GM19239 (cell line): ENCODE results near the gene PTH2.
"Not testable (repeated sequence)": the region's sequence is repeated elsewhere in the genome, so short reads cannot be mapped to it uniquely, and the experiment has no call there.

ENCODE experiments used
- DNase-seq: peaks from one replicate; pipeline ENCODE4 v3.0.0; 2011; ENCODE audit warnings: low spot score; ENCODE audit not compliant: insufficient read length
- FAIRE-seq: peaks from 2 replicates; lab custom pipeline; 2011; peaks lifted over from hg19 to GRCh38; lab: Jason Lieb, UNC

Gene PTH2

GRCh38 chr19:49390929-49391359 lies 32.3 kb downstream of the PTH2 start:
- FAIRE-seq (no peak), DNase-seq (no peak)

DNA sequence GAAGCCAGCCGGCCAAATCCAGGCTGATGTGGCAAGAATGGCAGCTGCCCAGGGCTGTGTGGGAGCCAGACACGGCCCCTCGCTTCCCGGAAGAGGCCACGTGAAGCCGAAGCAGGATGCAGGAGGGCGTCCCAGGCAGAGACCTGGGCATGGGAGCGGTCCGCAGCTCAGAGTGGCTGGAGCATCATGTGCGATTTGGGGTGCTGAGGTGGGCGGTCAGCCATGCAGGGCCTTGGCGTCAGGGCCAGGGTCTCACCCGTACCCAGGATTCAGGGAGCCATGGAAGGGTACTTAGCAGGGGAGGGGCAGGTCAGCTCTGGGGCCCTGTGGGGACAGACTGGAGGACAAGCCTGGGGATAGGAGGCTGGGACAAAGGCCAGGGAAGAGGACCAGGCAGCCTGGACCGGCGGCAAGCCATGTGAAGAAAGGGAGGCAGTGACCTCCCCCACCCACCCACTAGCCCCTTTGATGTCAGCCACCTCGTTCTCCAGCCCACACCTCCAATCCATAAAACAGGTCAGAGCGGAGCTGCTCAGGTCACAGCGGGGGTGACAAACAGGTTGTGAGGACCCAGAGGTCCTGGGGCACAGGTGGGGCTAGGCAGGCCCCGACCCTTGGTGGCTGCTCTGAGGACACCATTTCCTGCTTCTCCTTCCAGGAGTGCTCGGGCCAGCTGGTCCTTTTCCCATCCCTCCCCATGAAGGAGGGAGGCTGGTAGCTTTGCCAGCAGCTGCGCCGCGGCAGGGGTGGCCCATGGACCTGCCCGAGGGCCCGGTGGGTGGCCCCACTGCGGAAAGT lies 32.9 kb downstream of the PTH2 start:
- DNase-seq (no peak), FAIRE-seq (no peak)

GRCh38 chr19:49389406-49389805 lies 33.8 kb downstream of the PTH2 start:
- FAIRE-seq, result no peak
- DNase-seq, result no peak

- DNase-seq (no peak), FAIRE-seq (no peak)
These were observed 35.3 kb downstream of the PTH2 start, which contains the start of gene KASH5 for GRCh38 chr19:49387936-49388372. TSS of gene KASH5 (plus strand) at chr19:49388249. CDS start at chr19:49390884, 2,635 bp downstream.

DNA sequence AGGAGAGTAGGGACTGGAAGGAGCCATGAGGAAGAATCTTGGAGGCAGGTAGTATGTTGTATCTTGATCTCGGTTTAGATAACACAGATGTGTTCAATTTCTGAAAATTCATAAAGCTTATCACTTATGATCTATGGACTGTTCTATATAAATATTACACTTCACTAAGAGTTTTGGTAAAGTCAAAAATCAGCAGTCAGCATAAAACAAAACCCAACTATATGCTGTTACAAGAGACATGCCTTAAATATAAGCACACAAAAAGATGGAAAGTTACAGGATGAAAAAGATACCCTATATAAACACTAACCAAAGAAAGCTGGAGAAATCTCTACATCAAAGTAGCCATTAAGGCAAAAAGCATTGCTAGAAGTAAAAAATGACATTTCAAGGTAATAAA lies 39.6 kb downstream of the PTH2 start:
- FAIRE-seq, result no peak

GRCh38 chr19:49382639-49383038 lies 40.6 kb downstream of the PTH2 start:
- FAIRE-seq, result no peak

More for the DNA sequence above, 39.6 kb downstream of the PTH2 start:
- DNase-seq, result no peak

GRCh38 chr19:49380391-49380790 lies 42.9 kb downstream of the PTH2 start:
- FAIRE-seq, result no peak

More at GRCh38 chr19:49382639-49383038, 40.6 kb downstream of the PTH2 start:
- no peak for DNase-seq

DNA sequence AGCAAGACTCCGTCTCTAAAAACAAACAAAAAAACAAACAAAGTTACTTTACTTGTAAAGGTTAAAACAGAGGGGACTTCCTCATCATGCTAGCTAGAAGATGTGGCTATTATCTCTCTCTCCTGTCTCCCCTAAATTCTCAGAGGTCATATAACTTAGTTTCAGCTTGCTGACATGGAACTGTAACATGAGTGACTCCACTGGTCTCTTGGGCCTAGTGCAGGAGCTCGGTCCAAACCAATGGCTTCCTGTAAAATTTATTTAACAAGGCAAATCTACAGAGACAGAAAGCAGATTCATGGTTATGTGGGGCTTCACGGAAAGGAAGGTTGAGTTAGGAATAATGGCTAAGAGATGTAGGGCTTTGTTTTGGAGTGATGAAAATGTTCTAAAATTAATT lies 44.7 kb downstream of the PTH2 start:
- FAIRE-seq, result no peak
- no peak for DNase-seq

More at GRCh38 chr19:49380391-49380790, 42.9 kb downstream of the PTH2 start:
- no peak for DNase-seq

DNA sequence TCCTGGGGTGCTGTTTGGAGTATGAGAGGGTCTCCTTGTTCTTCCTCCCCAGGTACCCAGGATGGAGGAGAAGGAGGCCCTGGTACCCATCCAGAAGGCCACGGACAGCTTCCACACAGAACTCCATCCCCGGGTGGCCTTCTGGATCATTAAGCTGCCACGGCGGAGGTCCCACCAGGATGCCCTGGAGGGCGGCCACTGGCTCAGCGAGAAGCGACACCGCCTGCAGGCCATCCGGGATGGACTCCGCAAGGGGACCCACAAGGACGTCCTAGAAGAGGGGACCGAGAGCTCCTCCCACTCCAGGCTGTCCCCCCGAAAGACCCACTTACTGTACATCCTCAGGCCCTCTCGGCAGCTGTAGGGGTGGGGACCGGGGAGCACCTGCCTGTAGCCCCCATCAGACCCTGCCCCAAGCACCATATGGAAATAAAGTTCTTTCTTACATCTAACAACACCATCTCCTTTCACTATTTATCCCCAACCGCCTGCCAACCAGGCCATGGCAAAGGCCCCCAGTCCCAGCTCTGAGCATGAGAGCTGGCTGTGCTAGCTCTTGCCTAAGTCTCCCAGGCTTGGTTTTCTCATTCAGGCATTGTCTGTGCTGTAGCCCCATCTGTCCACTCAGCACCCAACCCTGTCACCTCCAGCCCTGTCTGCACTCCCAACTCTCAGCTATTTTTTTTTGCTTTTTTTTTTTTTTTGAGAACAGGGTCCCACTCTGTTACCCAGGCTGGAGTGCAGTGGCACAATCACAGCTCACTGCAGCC lies 48.4 kb downstream of the PTH2 start:
- DNase-seq (no peak), FAIRE-seq (no peak)

DNA sequence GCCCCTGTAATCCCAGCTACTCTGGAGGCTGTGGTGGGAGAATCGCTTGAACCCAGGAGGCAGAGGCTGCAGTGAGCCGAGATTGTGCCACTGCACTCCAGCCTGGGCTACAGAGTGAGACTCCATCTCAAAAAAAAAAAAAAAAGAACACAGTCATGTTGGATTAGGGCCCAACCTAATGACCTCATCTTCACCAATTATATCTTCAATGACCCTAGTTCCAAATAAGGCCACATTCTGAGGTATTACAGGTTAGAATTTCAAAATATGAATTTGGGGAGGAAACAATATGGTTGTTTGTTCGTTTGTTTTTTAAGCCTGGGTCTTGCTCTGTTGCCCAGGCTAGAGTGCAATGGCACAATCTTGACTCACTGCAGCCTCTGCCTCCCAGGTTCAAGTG lies 50.1 kb downstream of the PTH2 start:
- FAIRE-seq, DNase-seq: not testable (repeated sequence)
